ENCODE results near the gene TTLL3.

DNA sequence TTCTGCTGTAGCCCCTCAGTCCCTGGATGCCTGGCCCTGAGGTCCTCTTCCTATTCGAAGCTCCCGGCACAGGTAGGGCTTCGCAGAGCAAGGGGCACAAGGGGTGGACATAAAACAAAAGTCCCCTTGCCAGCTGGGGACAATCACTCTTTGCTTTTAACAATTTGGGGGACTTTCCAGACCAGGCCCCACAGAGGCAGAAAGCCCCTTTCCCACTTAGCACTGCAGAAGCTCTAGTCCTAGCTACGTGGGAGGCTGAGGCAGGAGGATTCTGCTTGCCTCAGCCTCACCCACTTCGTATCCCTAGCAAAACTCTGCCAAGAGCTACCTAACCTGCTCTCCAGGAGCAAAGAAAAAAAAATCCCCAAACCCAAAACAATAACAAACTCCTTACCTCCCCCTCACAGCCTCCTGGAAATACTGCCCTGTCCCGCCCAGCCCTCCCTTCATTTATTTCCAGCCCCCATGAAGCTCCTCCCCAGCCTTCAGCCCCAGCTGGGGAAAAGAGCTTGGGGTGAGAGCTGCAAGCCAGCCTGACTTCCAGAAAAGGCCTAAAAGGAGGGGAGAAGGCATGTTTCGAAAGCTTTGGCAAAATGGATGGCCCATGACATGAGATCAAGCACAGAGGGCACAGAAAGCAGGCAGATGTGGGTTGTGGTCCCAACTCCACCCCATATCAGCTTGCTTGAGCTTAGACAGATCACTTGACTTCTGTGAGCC lies 69.9 kb downstream of the TTLL3 start, which contains the start of gene CIDEC:
- TF ChIP-seq EP300 (IDR thresholded peaks at IDR 0.05), result no peak
- no peak for TF ChIP-seq POLR2A (IDR thresholded peaks at IDR 0.05)

Data from upper lobe of left lung (tissue), 4 donors.